IPS-18a (cell line): ENCODE data around the gene GALNT18.

Experiments
- H3K27ac ChIP-seq: one replicate; pipeline ENCODE4 v1.5.1; 2013; ENCODE audit warnings: low read length
- H3K27me3 ChIP-seq: one replicate; pipeline ENCODE4 v1.6.1; 2013; ENCODE audit warnings: mild to moderate bottlenecking, low read length; ENCODE audit not compliant: control insufficient read depth, insufficient read depth
- H3K36me3 ChIP-seq: one replicate; pipeline ENCODE4 v1.6.1; 2013; ENCODE audit warnings: low read depth, low read length; ENCODE audit not compliant: control insufficient read depth
- H3K4me1 ChIP-seq: one replicate; pipeline ENCODE4 v1.6.1; 2013; ENCODE audit warnings: low read depth, low read length; ENCODE audit not compliant: control insufficient read depth
- H3K4me3 ChIP-seq: one replicate; pipeline ENCODE4 v1.5.1; 2013; ENCODE audit warnings: low read length
- H3K9ac ChIP-seq: one replicate; pipeline ENCODE4 v1.6.1; 2013; ENCODE audit warnings: mild to moderate bottlenecking, low read length, moderate library complexity
- H3K9me3 ChIP-seq: one replicate; pipeline ENCODE4 v1.6.1; 2013; ENCODE audit warnings: low read depth, low read length; ENCODE audit not compliant: control insufficient read depth

The GALNT18 gene

GRCh38 chr11:11486002-11486401, 135.8 kb downstream of the GALNT18 start:
- Histone ChIP-seq H3K27ac (no peak overlapping the region), H3K27me3 (no peaks in the 10 kb centered on the region), H3K4me1 (no peaks in the 10 kb centered on the region), H3K9ac (no peak overlapping the region), H3K36me3 (no peaks in the 10 kb centered on the region), H3K9me3 (no peaks in the 10 kb centered on the region), H3K4me3 (no peak overlapping the region)

- H3K27me3 ChIP-seq: no peaks in the 10 kb centered on the region
- H3K9me3 ChIP-seq: no peaks in the 10 kb centered on the region
- H3K36me3 ChIP-seq: no peaks in the 10 kb centered on the region
- no peak overlapping the region for H3K9ac ChIP-seq
- no peak overlapping the region for H3K27ac ChIP-seq
- no peak overlapping the region for H3K4me3 ChIP-seq
- H3K4me1 ChIP-seq: no peaks in the 10 kb centered on the region
These were observed 138.2 kb downstream of the GALNT18 start for GRCh38 chr11:11483627-11484026.

- H3K4me1 ChIP-seq: peaks cover 4% of the 10 kb centered on the region
- no peaks in the 10 kb centered on the region for H3K36me3 ChIP-seq
- H3K9ac ChIP-seq: no peak overlapping the region
- H3K4me3 ChIP-seq: no peak overlapping the region
- no peaks in the 10 kb centered on the region for H3K27me3 ChIP-seq
- no peaks in the 10 kb centered on the region for H3K9me3 ChIP-seq
- no peak overlapping the region for H3K27ac ChIP-seq
These were observed 139.1 kb downstream of the GALNT18 start for GRCh38 chr11:11482730-11483129.

- Histone ChIP-seq H3K27ac (no peak overlapping the region), H3K4me1 (peaks cover 4% of the 10 kb centered on the region), H3K27me3 (no peaks in the 10 kb centered on the region), H3K4me3 (no peak overlapping the region), H3K9me3 (no peaks in the 10 kb centered on the region), H3K9ac (no peak overlapping the region), H3K36me3 (no peaks in the 10 kb centered on the region)
These were observed 140.4 kb downstream of the GALNT18 start for GRCh38 chr11:11481371-11481770.

GRCh38 chr11:11480971-11481370, 140.8 kb downstream of the GALNT18 start:
- H3K9ac ChIP-seq: no peak overlapping the region
- no peaks in the 10 kb centered on the region for H3K27me3 ChIP-seq
- H3K4me1 ChIP-seq: peaks cover 4% of the 10 kb centered on the region
- no peaks in the 10 kb centered on the region for H3K9me3 ChIP-seq
- no peak overlapping the region for H3K4me3 ChIP-seq
- no peaks in the 10 kb centered on the region for H3K36me3 ChIP-seq
- no peak overlapping the region for H3K27ac ChIP-seq

- no peak overlapping the region for H3K9ac ChIP-seq
- no peak overlapping the region for H3K27ac ChIP-seq
- no peaks in the 10 kb centered on the region for H3K27me3 ChIP-seq
- no peaks in the 10 kb centered on the region for H3K9me3 ChIP-seq
- no peak overlapping the region for H3K4me3 ChIP-seq
- no peaks in the 10 kb centered on the region for H3K36me3 ChIP-seq
- H3K4me1 ChIP-seq: peaks cover 4% of the 10 kb centered on the region
These were observed 143.1 kb downstream of the GALNT18 start for GRCh38 chr11:11478687-11479086.

- Histone ChIP-seq H3K9me3 (no peaks in the 10 kb centered on the region), H3K9ac (no peak overlapping the region), H3K4me3 (no peak overlapping the region), H3K27ac (no peak overlapping the region), H3K4me1 (peaks cover 9% of the 10 kb centered on the region), H3K36me3 (no peaks in the 10 kb centered on the region), H3K27me3 (no peaks in the 10 kb centered on the region)
These were observed 143.9 kb downstream of the GALNT18 start for GRCh38 chr11:11477695-11478420.

GRCh38 chr11:11476971-11477645, 144.7 kb downstream of the GALNT18 start:
- H3K4me3 ChIP-seq: no peak overlapping the region
- H3K9me3 ChIP-seq: no peaks in the 10 kb centered on the region
- H3K27ac ChIP-seq: no peak overlapping the region
- no peaks in the 10 kb centered on the region for H3K36me3 ChIP-seq
- no peaks in the 10 kb centered on the region for H3K27me3 ChIP-seq
- H3K9ac ChIP-seq: no peak overlapping the region
- peaks cover 9% of the 10 kb centered on the region for H3K4me1 ChIP-seq

GRCh38 chr11:11476499-11476898, 145.3 kb downstream of the GALNT18 start:
- H3K9ac ChIP-seq: no peak overlapping the region
- peaks cover 9% of the 10 kb centered on the region for H3K4me1 ChIP-seq

GRCh38 chr11:11472106-11472505, 149.7 kb downstream of the GALNT18 start:
- H3K4me3 ChIP-seq: no peak overlapping the region
- H3K36me3 ChIP-seq: no peaks in the 10 kb centered on the region
- no peaks in the 10 kb centered on the region for H3K27me3 ChIP-seq
- no peak overlapping the region for H3K27ac ChIP-seq
- peaks cover 5% of the 10 kb centered on the region for H3K4me1 ChIP-seq
- no peak overlapping the region for H3K9ac ChIP-seq
- no peaks in the 10 kb centered on the region for H3K9me3 ChIP-seq

More at GRCh38 chr11:11476499-11476898, 145.3 kb downstream of the GALNT18 start:
- Histone ChIP-seq H3K27ac (no peak overlapping the region), H3K9me3 (no peaks in the 10 kb centered on the region), H3K4me3 (no peak overlapping the region), H3K36me3 (no peaks in the 10 kb centered on the region), H3K27me3 (no peaks in the 10 kb centered on the region)

GRCh38 chr11:11471201-11471600, 150.6 kb downstream of the GALNT18 start:
- H3K36me3 ChIP-seq: no peaks in the 10 kb centered on the region
- H3K9ac ChIP-seq: no peak overlapping the region
- no peak overlapping the region for H3K27ac ChIP-seq
- no peaks in the 10 kb centered on the region for H3K27me3 ChIP-seq
- H3K4me1 ChIP-seq: peaks cover 5% of the 10 kb centered on the region
- no peak overlapping the region for H3K4me3 ChIP-seq
- H3K9me3 ChIP-seq: no peaks in the 10 kb centered on the region

- no peaks in the 10 kb centered on the region for H3K36me3 ChIP-seq
- H3K27ac ChIP-seq: no peak overlapping the region
- H3K9ac ChIP-seq: no peak overlapping the region
- no peaks in the 10 kb centered on the region for H3K27me3 ChIP-seq
- H3K9me3 ChIP-seq: no peaks in the 10 kb centered on the region
- no peak overlapping the region for H3K4me3 ChIP-seq
- peaks cover 5% of the 10 kb centered on the region for H3K4me1 ChIP-seq
These were observed 152.9 kb downstream of the GALNT18 start for GRCh38 chr11:11468954-11469353.
